GM19452 (cell line): ENCODE data around the gene RAG2.

ENCODE experiments used
- ATAC-seq: cut with Tn5 transposase; IDR thresholded peaks from one replicate; pipeline ENCODE4 v1.9.1; 2021; ENCODE audit not compliant: unreplicated experiment

RAG2 gene

DNA sequence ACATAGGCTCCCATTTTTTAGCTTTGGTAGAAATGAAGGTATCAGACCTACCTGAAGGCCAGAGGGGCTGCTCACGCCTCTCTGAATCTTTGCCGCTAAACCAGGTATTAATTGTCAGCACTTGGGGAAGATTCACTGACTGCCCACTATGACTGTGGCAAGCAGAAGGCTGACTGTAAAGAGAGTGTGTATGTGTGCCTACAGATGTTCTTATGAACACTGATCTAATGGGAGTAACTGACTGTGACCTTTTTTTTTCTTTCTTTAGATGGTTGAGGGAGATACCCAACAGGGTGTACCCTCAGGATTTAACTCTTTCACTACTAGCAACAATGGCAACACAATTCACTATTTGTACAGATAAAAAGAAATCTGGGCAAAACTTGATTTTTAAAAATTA is at the start of gene RAG2:
Gene RAG2, minus strand, starts transcription at position 186 of the 400 bp plus-strand sequence. CDS start 4,068 bp downstream, outside the sequence.
- ATAC-seq, result no peak

DNA sequence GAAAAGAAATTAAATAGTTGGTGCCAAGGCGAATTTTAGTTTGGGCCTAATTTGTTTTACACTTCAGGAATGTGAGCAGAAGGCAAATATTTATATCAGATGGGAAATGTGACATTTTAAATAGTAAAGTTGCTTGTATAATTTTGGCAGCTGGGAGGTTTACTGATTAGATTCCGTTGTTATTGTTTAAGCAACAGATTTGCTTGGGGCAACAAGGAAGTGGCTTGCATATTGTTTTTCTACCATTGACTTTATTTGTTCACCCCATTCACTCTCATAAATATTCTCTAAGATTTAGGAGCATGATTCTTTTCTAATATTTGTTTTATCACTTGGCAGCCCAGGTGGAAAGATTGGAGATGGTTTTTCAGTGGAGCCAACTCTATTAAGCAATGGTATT is 40.5 kb upstream of the RAG2 start:
- no peak for ATAC-seq

DNA sequence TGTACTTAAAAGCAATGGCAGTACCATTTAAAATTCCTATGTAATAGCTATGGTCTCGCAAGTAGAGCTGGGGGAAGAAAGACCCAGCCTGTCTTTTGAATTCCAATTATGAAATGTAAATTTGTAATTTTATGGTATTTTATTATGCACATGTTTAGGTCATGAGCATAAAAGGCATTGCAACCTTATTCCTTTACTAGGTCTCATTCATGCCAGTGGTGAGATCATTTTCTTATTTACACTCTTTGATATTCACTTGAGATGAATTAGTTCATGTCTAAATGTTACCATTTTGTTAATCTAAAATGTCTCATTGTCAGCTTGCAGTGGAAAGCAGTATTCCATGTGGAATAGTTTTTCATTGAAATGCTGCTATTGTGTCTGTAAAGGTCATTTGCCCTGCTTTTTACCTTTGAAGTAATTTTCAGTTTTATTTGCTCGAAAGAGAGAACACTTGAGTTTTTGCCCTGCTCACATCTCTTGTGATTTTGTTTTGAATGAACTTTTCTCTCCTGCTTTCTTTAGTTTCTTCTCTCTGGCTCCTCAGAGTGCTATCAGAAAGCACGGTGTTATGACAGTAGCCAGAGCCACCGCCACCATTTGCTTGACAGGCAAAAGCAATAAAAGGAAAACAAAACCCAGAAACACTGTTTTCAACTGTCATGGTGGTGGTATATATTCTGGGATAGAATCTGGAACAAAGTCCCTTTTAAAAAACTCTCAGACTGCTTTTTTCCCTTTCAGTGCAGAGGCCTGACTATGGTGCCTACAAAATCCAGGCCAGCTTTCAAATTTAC is 37.2 kb upstream of the RAG2 start:
- no peak for ATAC-seq

DNA sequence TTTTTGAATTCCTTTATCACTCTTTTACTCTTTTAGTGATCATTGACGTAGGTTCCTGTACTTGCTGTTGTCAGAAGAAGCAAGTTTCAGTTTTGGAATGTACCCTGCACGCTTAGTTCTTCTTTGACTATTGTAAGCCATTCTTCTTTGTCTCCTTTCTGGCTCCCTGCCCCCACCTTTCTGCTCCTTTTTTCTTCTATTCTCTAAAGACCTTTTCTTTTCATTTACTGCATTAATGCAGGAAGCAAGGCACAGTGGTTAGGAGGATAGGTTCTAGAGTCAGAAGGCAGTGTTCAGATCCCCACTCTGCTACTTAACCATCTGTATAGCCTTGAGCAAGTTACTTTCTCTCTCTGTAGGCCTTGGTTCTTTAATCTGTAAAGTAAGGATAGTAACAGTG is 33.7 kb upstream of the RAG2 start:
- peak; percentile 64 for ATAC-seq

DNA sequence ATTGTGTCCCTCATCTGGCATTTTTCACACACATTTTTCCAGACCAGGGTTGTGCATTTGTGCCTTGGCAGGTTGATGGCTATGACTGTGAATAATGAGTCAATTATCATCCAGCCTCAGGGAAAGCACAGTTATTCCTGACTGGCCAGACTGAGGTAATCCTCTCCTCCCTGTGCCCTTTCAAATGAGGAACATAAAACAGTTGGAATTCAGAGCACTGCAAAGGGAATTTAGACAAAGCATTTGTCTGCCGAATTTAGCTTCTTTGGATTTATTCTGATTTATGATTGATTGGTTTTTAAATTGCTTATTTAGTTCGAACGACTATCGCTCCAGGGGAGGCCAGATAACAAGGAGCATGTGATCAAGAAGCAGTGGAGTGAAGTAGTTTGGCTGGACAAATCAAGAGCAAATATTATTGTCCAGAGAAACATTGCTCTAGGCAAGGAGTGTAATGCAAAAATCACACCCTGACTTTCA is 30.8 kb upstream of the RAG2 start:
- no peak for ATAC-seq

DNA sequence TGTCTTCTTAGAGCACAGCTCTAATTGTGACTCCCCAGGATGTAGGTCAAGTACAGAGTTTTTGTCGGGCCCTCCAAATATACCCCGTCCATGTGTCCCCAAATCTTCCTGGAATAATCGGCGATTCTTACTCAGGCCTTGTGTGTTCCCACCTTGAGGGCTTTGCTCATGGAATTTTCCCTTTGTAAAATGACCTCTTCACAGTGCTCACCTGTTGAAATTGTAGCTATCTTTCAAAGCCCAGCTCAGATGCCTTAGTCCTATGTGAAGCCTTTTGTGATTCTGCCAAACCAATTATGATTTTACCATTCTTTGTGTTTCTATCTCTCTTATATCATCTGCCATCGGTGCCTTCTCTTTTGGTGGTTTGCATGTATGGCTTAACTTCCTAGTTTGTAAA is 30.1 kb upstream of the RAG2 start:
- no peak for ATAC-seq

DNA sequence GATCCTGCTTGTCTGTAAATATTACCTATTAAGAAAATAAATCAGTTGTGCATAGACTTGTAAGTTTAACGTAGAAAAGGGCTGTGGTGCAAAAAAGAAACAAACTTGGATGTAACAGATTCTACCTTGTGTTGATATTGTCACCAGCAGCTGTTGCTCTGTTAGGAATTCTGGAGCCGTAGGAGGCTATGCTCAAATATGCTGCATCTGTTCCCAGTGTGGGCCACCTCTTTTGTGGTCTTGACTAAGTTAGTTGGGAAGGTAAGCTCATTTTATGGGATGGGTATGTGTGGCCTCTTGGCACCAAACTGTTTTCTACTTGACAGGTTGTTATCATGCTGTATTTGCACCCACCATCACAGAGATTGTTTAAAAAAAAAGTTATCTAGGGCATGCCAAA is 29.4 kb upstream of the RAG2 start:
- no peak for ATAC-seq

DNA sequence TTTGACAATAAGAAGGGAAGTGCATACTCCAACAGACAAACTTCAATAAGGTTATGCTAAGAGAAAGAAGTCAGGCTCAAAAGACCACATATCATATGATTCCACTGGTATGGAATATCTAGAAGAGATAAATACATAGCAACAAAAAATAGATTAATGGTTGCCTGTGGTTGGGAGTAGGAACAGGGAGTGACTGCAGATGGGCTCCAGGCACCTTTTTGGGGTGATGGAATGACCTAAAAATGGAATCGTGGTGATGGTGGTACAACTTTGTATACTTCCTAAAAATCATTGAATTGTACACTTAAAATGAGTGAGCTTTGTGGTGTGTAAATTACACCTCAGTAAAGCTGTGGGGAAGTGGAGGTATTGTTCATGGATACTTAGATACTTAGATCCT is 29.0 kb upstream of the RAG2 start:
- ATAC-seq, result no peak

DNA sequence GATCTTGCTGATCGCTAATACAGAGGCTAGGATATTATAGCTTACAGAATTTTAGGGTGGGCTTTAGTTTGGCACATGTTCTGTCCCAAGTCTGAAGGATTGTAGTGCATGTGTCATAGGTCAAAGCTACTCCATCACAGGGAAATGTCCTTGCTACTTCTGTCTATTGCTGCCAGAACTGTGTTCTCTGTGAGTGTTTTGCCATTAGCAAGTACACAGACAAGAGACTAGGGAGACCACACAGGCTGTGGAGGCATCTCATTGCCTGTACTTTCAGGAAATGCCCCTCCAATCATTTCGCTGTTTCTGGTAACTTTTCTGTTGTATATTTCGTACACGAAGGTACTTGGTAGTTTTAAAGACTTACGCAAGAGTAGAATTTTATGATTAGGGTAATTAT is 25.5 kb upstream of the RAG2 start:
- no peak for ATAC-seq

DNA sequence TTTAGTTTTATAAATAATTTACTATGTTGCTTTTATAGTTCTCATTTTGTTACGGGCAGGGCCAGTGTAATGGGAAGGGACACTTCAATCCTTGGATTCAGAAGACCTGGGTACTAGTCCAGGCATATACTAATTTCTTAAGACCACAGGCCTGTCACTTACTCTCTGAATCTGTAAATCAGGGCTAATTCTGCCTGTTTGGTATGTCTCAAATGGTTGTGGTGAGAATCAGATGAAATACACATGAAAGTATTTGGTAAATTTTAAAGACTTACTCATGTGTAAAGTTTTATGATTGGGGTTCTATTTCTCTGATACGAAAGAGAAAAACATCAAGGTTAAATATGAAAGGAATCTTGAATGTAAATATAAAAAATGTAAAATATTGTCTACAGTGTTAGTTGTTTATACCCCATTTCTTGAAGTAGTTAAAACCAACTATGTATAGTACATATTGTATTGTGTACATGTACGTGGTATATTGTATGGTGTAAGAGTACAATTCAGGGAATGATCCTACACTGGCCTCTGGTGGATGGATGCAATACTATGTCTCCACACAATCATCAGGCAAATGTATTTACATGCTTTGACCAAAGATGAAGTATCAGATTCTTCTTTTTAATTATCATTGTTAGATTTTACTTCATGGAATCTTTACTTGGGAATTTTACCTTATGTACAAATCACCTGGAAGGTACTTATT is 24.5 kb upstream of the RAG2 start:
- peak; percentile 65 for ATAC-seq

DNA sequence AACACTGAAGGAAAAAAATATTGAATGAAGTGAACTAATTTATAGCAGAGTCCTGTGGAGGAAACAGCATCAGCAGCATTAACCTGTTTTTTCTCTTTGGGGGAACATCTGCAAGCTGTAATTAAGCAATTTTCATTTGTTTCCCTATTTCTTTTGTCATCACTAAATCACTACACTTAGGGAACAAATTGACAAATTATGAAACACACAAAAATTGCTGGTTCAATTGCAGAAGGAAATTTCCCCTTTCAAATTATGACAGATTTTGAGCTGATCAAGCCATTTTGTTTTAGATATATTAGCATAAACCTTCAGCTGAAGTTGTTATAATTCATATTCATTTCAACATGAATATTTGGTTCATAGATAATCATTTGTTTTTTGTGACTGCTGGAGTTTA is 22.2 kb upstream of the RAG2 start:
- ATAC-seq, result no peak

DNA sequence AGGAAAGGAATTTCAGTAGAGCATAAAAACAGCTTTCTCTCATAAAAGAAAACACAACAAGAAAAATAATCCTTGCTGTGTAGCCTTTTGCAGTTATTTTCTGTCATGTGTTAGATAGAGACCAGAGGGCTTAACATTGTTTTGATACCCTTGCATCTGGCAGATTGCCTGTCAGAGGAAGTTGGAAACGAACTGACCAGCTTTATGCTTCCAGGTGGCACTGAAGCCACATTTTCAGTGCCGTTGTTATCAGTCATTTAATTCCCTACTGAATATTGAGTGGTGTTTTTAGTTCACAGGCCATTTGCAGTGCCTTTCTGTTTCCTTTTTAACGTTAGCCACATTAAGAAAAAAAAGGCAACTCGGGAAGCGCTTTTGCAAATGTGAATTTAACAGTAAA is 21.5 kb upstream of the RAG2 start:
- ATAC-seq, result no peak

DNA sequence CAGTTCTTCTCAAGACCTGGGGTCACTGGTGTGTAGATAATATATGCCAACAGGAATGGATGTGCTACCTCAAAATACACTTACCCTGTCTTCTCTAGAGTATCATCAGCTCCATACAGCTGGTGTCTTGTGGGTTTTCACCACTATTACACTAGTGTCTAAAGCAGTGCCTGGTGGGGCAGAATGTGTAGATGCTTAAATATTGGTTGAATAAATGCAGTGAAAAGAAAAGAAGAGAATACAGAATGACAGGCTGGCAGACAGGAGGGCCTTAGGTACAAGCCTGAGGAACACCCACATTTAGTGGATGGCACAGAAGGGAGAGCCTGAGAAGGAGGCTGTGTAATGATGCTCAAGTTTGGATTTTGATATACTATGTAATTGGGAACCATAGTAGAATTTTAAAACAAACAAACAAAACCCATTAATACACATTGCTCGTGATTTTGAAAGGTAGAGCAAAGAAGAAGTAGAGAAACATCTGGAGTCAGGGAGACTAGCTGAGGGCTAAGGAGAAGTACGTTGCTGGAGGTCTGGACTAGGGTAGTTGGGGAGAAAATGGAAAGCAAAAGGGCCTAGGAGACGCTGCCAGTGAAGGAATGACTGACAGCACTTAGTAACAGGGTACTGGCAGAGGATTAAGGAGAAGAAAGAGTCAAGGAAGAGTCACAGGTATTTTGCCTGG is 20.5 kb upstream of the RAG2 start:
- ATAC-seq, result no peak

DNA sequence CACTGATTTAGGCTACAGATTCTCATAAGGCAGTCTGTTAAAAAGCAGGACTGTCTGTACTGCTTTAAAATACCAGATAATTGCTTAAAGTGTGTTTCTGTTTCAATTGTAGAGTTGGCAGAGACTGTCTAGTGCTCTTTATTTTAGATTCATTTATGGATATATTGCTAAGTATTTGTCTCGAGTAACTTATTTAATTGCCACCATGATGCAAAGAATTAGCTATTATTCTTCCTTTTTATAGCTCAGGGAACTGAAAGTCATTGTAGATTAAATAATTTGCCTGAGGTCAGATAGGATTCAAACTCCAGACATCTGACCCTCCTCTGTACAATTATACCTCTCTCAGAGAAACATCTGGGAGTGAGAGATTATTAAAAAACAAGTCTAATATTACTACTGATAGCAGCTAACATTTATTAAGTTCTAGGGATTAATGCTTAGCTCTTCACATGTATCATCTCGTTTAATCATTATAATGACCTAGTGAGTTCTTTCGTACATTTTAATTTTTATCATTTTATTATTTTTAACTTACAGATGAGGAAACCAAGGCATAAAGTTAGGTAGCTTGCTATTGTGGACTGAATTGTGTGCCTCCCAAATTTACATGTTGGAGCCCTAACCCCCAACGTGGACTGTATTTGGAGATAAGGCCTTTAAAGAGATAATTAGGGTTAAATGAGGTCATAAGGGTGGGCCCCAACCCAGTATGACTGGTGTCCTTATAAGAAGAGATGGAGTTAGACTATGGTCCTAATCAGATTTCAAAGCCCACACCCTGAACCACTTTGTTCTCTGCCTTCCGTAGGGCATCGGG is 19.7 kb upstream of the RAG2 start:
- no peak for ATAC-seq

DNA sequence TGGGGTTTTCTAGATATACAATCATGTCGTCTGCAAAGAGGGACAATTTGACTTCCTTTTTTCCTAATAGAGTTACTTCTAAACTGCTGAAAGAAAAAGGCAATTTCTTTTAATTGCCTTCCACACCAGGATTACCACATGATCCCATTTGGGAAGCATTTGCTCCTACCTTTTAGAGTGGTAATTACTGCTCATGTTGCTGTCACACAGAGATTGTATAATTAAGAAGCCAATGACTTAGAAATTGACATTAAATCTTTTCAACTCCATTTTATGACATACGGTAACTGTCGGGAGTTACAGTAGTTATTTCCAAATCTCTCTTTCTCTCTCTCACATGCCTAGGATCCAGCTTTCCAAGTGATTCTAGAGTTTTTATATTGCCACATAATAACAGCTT is 17.8 kb upstream of the RAG2 start:
- ATAC-seq, result no peak

DNA sequence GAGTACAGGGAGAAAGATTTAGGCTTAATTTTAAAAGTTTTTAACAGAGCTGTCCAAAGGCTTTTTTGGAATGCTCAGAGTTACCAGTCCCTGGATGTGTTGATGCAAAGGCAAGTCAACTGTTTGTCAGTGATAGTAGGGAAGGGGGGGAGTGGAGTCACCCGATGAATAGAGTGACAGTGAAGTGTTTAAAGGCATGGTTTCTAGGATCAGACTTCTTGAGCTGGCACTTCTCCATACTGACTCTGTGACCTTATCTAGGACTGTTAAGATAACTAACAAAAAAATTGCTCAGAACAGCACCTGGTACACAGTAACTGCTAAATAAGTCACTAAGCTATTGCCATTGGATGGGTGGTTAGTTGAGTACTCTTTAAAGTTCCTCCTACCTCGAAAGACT is 11.3 kb upstream of the RAG2 start:
- no peak for ATAC-seq

DNA sequence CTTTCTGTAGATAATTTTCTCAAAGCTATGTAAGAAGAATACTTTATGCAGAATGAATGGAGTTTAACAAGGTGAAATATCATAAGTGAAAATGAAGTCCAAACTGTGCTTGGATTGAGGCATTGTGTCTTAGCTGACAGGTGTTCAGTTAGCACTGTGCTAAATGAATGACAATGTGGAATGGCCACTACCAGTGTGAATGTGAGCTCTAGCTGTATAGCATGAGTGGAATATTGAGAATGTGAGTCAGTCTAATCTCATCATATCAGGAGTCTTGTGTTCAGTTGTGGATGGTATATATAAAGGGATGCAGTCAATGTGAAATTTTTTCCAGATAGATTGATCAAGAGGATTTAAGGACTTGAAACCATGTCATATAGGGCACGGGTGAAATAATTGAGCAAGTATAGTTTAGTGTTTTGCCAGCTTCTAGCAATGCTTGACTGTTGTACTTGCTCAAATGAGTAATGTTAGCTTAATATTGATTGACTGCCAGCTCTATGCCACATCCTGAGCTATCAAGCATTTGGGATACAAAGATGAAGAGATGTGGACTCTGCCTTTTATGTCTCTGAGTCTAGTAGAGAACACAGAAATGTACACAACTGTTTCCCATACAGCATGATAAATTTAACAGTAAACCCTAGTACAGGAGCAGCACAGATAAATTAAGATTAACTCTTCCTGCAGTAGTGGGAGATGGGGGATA is 10.6 kb upstream of the RAG2 start:
- no peak for ATAC-seq

DNA sequence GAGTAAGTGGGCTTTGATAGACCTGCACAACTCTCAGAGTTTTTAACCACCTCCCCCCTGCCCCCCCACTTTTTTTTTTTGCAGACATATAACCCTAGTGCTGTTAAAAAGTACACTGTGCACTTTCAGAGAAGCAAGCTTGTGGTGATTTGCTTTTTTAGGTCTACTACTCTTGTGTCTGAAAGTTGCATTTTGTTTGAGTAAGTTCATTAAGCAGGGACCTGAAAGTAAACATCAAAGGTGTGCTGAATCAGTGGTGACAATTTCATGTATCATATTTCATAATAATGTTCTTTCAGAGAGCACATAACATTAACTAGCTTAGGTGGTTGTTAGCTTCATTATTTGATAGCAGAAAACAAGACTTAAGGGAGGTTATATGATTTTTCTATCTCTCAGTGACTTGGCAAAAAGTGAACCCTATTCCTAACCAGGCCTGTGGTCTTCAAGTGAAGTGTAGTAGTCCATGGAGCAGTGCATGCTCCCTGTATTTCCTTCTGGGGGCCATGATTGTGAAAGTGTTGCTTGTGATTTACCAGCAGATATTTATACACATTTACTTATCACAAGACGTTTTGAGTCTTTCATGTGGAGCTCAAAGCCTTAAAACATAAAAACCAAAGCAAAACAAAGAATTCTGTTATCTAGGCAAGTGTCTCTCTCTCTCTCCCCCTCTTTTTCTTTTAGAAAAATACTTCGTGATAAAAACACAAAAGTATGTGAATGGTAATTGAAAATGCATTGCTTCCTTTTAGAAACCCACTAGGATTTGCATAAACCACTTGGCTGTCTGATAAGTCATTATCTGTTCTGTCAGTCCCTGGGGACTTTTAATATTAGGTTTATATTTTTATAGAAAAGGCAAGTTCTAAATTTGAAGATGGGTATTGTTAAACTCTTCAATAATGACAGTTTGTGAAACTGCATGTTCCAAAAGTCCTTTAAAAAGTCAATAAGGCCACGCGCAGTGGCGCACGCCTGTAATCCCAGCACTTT is 7.5 kb upstream of the RAG2 start:
- ATAC-seq, result no peak

DNA sequence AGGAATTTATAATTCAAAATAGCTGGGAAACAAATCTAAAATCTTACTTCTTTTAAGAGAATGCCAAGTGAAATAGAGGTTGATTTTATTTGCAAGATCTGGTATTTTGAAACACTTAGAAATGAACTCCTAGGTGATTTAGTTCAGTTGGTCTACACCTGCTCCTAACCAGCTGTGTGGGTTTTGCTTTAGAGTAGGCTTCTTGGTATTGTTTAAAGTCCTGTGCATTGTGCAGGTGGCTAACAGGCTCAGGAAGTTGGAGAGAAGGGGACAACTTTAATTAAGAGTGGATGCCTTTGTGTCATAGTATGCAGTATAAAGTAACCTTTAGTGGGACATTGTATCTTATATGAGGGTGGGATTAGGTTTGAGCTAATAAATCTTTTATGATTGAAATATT is 4.1 kb upstream of the RAG2 start:
- no peak for ATAC-seq
